ENCODE data around the gene ADCY10. TPM values are rescaled to one million over a fixed set of nuclear protein-coding genes. Genes with fewer than 3 reads are reported as not detected.

ADCY10 gene
- total RNA-seq, 1 experiment from 2014 or later: 0.10 TPM

- CTCF ChIA-PET: no interaction called here
- DNase-seq (ENCODE audit: low read depth, low spot score): no peak
Measured at GRCh38 chr1:167882376-167882775, 31.6 kb downstream of the ADCY10 start.

GRCh38 chr1:167881786-167882185, 32.1 kb downstream of the ADCY10 start:
- intact Hi-C loops (cut with micrococcal nuclease; ENCODE audit: unreplicated experiment): no loop called here
- no peak overlapping the region for H3K4me3 ChIP-seq (ENCODE audit: low read depth in 2 of 2, low read length in 2 of 2)
- ATAC-seq (no peak), DNase-seq (ENCODE audit: low read depth, low spot score) (no peak)
- H3K4me1 ChIP-seq (ENCODE audit: control insufficient read depth, insufficient read depth, low read length): no peaks in the 10 kb centered on the region
- ChIA-PET CTCF (no interaction called here), POLR2A (no interaction called here)
- H3K27ac ChIP-seq (ENCODE audit: low read length): no peak overlapping the region
- H3K27me3 ChIP-seq (ENCODE audit: control insufficient read depth, insufficient read depth, low read length): no peaks in the 10 kb centered on the region
- H3K36me3 ChIP-seq (ENCODE audit: control insufficient read depth, insufficient read depth, low read length): no peaks in the 10 kb centered on the region
- in situ Hi-C loops (cut with HindIII; ENCODE audit: low pct_unique_long_range_greater_than_20kb, low sequenced_read_pairs): no loop called here
- TF ChIP-seq TCF7L2 (IDR thresholded peaks at IDR 0.05; ENCODE audit: low read depth, low read length) (no peak), POLR2AphosphoS5 (IDR thresholded peaks at IDR 0.05; ENCODE audit: low read depth, low read length) (no peak), REST (IDR thresholded peaks at IDR 0.05; ENCODE audit: insufficient read depth in 1 of 2, low read depth in 2 of 2, low read length in 1 of 2) (no peak), CTCF (IDR thresholded peaks at IDR 0.05) (no peak), SIN3A (IDR thresholded peaks at IDR 0.05; ENCODE audit: borderline replicate concordance, insufficient read depth, low read depth, low read length) (no peak)
- H3K9me3 ChIP-seq (ENCODE audit: control insufficient read depth, insufficient read depth, low read depth, low read length): no peaks in the 10 kb centered on the region
- no TSS peak for BruUV-seq (replicated peaks)

More at GRCh38 chr1:167882376-167882775, 31.6 kb downstream of the ADCY10 start:
- Histone ChIP-seq H3K27me3 (ENCODE audit: control insufficient read depth, insufficient read depth, low read length) (no peaks in the 10 kb centered on the region), H3K27ac (ENCODE audit: low read length) (no peak overlapping the region), H3K9me3 (ENCODE audit: control insufficient read depth, insufficient read depth, low read depth, low read length) (no peaks in the 10 kb centered on the region), H3K4me1 (ENCODE audit: control insufficient read depth, insufficient read depth, low read length) (no peaks in the 10 kb centered on the region), H3K36me3 (ENCODE audit: control insufficient read depth, insufficient read depth, low read length) (no peaks in the 10 kb centered on the region), H3K4me3 (ENCODE audit: low read depth in 2 of 2, low read length in 2 of 2) (no peak overlapping the region)
- BruUV-seq (replicated peaks): no TSS peak
- POLR2A ChIA-PET: no interaction called here
- in situ Hi-C loops (cut with HindIII; ENCODE audit: low pct_unique_long_range_greater_than_20kb, low sequenced_read_pairs) (no loop called here), intact Hi-C loops (cut with micrococcal nuclease; ENCODE audit: unreplicated experiment) (no loop called here)
- ATAC-seq: no peak
- TF ChIP-seq REST (IDR thresholded peaks at IDR 0.05; ENCODE audit: insufficient read depth in 1 of 2, low read depth in 2 of 2, low read length in 1 of 2): no peak
- TF ChIP-seq POLR2AphosphoS5 (IDR thresholded peaks at IDR 0.05; ENCODE audit: low read depth, low read length): no peak
- no peak for TF ChIP-seq TCF7L2 (IDR thresholded peaks at IDR 0.05; ENCODE audit: low read depth, low read length)
- no peak for TF ChIP-seq SIN3A (IDR thresholded peaks at IDR 0.05; ENCODE audit: borderline replicate concordance, insufficient read depth, low read depth, low read length)
- TF ChIP-seq CTCF (IDR thresholded peaks at IDR 0.05): no peak
